Sigmoid colon (tissue), 4 donors: ENCODE data around the gene CACNB3.

Experiments used
- CTCF ChIP-seq, 4 experiments: fragments of 450-650 bp in 3 of 4; fragments of 200-600 bp in 1 of 4; IDR thresholded peaks; one replicate each; pipeline ENCODE4 v1.5.1; 2016 to 2019; ENCODE audit warnings: antibody characterized with exemption in 4 of 4, mild to moderate bottlenecking in 3 of 4, moderate library complexity in 2 of 4
- EP300 ChIP-seq, 4 donors: sonication (generic); formaldehyde crosslinking; IDR thresholded peaks; one replicate each; pipeline ENCODE4 v1.6.1; 2017; ENCODE audit warnings: antibody characterized with exemption in 4 of 4
- POLR2A ChIP-seq, 2 donors: fragments of 450-650 bp; IDR thresholded peaks; one replicate each; pipeline ENCODE4 v1.6.1; 2016; ENCODE audit warnings: antibody characterized with exemption in 2 of 2, mild to moderate bottlenecking in 2 of 2, moderate library complexity in 2 of 2

DNA sequence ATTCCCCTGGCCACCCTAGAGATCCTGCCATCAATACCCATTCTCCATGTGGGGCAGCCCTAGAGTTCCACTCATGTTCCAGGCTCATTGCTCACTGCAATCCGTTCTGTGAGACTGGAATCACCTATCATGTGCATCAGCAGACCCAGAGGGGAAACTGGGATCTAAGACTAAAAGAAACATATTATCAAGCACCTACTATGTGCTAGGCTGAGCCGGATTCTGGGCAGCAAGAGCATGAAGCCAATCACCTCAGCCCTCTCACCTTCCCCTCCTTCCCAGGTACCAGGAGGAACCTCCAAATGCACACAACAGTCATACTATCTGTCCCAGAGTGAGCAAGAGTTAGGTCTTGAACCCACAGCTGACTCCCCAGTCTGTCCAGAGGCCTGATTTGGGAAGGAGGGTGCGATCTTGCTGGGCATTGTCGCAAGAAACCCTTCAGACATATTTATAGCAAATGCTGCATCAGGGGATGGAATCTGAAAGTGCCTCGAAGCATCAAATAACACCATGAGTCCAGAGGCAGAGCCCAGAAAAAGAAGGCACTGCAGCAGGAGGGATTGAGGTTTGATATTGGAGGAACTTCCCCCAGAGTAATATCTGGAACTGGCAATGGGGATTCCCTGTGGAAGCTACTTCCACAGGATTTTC lies 6.7 kb upstream of the CACNB3 start:
- TF ChIP-seq CTCF (IDR thresholded peaks at IDR 0.05) (no peak), POLR2A (IDR thresholded peaks at IDR 0.05) (no peak), EP300 (IDR thresholded peaks at IDR 0.05) (no peak)
